NB4 (cell line): ENCODE results near the gene PAPSS1.

Experiments used
- MYC ChIP-seq: IDR thresholded peaks from 2 replicates; pipeline ENCODE4 v1.6.1; 2011; ENCODE audit warnings: low read depth, low read length
- POLR2A ChIP-seq: IDR thresholded peaks from 2 replicates; pipeline ENCODE4 v1.6.1; 2011; ENCODE audit warnings: mild to moderate bottlenecking; ENCODE audit not compliant: insufficient read length; ENCODE audit errors: extremely low read depth
- TF ChIP-seq, protein P1 (sequence below): IDR thresholded peaks from one replicate; pipeline ENCODE4 v1.5.1; 2012; ENCODE audit warnings: low read depth, low read length
- TF ChIP-seq, protein P2 (sequence below): IDR thresholded peaks from 2 replicates; pipeline ENCODE4 v1.6.1; 2011; ENCODE audit warnings: low read depth, low read length

DNA sequence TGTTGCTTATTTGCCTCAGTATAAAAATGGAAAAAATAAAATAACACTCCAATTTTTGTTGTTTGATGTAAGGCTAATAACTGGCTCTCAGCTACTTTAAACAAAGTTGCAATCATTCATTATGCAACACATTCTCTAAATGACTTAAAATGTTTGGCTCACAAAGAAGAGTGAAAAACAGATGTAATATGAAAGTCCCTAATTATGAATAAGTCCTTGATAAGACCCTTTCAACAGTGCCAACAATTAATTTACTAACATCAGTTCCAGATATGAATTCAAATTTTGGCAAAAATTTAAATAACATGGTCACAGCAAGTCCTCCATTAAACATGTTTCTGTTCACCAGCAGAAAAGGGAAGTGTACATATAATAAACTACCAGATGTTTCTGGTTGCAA is 69.8 kb downstream of the PAPSS1 start:
- TF ChIP-seq, protein P1, sequence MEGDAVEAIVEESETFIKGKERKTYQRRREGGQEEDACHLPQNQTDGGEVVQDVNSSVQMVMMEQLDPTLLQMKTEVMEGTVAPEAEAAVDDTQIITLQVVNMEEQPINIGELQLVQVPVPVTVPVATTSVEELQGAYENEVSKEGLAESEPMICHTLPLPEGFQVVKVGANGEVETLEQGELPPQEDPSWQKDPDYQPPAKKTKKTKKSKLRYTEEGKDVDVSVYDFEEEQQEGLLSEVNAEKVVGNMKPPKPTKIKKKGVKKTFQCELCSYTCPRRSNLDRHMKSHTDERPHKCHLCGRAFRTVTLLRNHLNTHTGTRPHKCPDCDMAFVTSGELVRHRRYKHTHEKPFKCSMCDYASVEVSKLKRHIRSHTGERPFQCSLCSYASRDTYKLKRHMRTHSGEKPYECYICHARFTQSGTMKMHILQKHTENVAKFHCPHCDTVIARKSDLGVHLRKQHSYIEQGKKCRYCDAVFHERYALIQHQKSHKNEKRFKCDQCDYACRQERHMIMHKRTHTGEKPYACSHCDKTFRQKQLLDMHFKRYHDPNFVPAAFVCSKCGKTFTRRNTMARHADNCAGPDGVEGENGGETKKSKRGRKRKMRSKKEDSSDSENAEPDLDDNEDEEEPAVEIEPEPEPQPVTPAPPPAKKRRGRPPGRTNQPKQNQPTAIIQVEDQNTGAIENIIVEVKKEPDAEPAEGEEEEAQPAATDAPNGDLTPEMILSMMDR, result no peak
- TF ChIP-seq, protein P2, sequence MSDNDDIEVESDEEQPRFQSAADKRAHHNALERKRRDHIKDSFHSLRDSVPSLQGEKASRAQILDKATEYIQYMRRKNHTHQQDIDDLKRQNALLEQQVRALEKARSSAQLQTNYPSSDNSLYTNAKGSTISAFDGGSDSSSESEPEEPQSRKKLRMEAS, result no peak
- no peak for TF ChIP-seq POLR2A
- TF ChIP-seq MYC, result no peak
